ENCODE data around the gene PRKCH.

DNA sequence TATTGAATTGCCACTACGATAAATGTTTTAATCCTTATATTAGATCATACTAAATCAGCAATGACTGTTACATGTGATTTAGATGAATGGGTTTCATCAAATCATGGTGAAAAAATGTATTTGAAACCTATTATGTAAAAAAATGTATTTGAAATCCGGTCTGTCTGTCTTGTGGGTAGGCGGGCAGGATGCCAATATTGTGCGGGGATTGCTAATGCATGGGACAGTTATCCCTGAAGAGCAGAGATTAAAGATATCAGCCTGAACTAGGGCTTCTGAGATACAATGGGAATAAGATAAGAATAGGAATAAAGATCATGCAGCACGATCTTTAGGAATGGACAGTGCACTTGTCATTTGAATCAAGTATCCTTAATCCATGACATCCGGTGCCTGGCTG lies 134.0 kb downstream of the PRKCH start:
- TF ChIP-seq DPF2 (IDR thresholded peaks at IDR 0.05) (no peak), SIN3A (IDR thresholded peaks at IDR 0.05; ENCODE audit: low read depth, low read length) (no peak), CEBPB (IDR thresholded peaks at IDR 0.05; ENCODE audit: borderline replicate concordance in 1 of 2, low read depth in 2 of 2, low read length in 2 of 2) (no peak)

Measured in GM12878 (cell line).